ENCODE data around the gene RAF1. TPM values are rescaled to one million over a fixed set of nuclear protein-coding genes. Genes with fewer than 3 reads are reported as not detected.

Gene RAF1
- total and polyA plus RNA-seq, 2 of the 13 experiments (the other 11 are each of a cell fraction or from before 2014, with no cell fraction given), result 72.2 to 91.4 TPM

DNA sequence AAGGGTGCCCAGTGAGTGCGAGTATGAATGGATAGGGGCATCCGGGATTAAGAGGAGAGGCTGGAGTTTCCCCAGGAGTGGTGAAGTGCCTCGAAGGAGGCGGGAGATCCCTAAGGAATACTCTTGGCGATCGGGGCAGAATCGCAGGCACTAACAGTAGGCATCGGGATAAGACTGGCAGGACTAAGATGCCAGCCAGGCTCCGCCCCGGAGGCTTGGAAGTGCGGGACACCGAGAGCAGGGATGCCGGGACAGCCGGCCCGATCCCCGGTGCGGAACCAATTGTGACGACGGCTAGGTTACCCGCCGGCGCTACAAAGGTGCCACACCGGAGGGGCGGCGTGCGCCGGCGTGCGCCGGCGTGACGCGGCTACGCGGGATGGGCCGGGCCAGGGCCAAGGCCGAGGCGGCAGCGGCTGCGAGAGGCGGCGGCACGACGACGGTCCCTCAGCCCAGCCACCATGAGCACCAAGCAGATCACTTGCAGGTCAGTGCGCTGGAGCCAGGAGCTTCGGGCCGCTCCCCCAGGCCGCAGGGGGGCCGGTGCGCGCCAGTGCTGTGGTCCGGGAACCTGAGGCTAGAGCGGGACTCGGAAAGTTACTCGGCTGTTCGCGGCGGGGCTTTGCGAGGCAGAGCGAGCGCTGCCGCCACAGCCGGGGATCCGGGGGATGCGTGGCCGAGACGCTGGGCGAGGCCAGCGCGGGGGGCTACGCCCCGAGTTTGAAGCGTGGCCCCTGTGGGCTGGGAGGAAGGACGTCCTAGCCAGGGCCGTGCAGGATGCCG is 107.0 kb downstream of the RAF1 start, which contains the start of gene MKRN2 (continued):
- TF ChIP-seq U2AF1 (optimal IDR thresholded peaks at IDR 0.05; ENCODE audit: low read depth, low read length) (no peak), ZNF766 (CRISPR knock-in tag; IDR thresholded peaks at IDR 0.05; ENCODE audit: borderline replicate concordance) (no peak), STAG1 (CRISPR knock-in tag; IDR thresholded peaks at IDR 0.05) (no peak), BHLHE40 (IDR thresholded peaks at IDR 0.05; ENCODE audit: low read length) (no peak), ZNF224 (CRISPR knock-in tag; IDR thresholded peaks at IDR 0.05) (no peak), ZFP36L2 (CRISPR knock-in tag; IDR thresholded peaks at IDR 0.05) (no peak), ZNF543 (CRISPR knock-in tag; IDR thresholded peaks at IDR 0.05) (no peak)
- TF ChIP-seq, protein P1, sequence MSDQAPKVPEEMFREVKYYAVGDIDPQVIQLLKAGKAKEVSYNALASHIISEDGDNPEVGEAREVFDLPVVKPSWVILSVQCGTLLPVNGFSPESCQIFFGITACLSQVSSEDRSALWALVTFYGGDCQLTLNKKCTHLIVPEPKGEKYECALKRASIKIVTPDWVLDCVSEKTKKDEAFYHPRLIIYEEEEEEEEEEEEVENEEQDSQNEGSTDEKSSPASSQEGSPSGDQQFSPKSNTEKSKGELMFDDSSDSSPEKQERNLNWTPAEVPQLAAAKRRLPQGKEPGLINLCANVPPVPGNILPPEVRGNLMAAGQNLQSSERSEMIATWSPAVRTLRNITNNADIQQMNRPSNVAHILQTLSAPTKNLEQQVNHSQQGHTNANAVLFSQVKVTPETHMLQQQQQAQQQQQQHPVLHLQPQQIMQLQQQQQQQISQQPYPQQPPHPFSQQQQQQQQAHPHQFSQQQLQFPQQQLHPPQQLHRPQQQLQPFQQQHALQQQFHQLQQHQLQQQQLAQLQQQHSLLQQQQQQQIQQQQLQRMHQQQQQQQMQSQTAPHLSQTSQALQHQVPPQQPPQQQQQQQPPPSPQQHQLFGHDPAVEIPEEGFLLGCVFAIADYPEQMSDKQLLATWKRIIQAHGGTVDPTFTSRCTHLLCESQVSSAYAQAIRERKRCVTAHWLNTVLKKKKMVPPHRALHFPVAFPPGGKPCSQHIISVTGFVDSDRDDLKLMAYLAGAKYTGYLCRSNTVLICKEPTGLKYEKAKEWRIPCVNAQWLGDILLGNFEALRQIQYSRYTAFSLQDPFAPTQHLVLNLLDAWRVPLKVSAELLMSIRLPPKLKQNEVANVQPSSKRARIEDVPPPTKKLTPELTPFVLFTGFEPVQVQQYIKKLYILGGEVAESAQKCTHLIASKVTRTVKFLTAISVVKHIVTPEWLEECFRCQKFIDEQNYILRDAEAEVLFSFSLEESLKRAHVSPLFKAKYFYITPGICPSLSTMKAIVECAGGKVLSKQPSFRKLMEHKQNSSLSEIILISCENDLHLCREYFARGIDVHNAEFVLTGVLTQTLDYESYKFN (CRISPR knock-in tag; conservative IDR thresholded peaks at IDR 0.05), result peak; percentile 13; the same call in 1 of the 2 replicates
- TF ChIP-seq, protein P2, sequence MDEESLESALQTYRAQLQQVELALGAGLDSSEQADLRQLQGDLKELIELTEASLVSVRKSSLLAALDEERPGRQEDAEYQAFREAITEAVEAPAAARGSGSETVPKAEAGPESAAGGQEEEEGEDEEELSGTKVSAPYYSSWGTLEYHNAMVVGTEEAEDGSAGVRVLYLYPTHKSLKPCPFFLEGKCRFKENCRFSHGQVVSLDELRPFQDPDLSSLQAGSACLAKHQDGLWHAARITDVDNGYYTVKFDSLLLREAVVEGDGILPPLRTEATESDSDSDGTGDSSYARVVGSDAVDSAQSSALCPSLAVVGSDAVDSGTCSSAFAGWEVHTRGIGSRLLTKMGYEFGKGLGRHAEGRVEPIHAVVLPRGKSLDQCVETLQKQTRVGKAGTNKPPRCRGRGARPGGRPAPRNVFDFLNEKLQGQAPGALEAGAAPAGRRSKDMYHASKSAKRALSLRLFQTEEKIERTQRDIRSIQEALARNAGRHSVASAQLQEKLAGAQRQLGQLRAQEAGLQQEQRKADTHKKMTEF (CRISPR knock-in tag; IDR thresholded peaks at IDR 0.05), result peak; percentile 90
- TF ChIP-seq, protein P3, sequence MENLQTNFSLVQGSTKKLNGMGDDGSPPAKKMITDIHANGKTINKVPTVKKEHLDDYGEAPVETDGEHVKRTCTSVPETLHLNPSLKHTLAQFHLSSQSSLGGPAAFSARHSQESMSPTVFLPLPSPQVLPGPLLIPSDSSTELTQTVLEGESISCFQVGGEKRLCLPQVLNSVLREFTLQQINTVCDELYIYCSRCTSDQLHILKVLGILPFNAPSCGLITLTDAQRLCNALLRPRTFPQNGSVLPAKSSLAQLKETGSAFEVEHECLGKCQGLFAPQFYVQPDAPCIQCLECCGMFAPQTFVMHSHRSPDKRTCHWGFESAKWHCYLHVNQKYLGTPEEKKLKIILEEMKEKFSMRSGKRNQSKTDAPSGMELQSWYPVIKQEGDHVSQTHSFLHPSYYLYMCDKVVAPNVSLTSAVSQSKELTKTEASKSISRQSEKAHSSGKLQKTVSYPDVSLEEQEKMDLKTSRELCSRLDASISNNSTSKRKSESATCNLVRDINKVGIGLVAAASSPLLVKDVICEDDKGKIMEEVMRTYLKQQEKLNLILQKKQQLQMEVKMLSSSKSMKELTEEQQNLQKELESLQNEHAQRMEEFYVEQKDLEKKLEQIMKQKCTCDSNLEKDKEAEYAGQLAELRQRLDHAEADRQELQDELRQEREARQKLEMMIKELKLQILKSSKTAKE (CRISPR knock-in tag; IDR thresholded peaks at IDR 0.05; ENCODE audit: borderline replicate concordance), result no peak
- TF ChIP-seq, protein P4, sequence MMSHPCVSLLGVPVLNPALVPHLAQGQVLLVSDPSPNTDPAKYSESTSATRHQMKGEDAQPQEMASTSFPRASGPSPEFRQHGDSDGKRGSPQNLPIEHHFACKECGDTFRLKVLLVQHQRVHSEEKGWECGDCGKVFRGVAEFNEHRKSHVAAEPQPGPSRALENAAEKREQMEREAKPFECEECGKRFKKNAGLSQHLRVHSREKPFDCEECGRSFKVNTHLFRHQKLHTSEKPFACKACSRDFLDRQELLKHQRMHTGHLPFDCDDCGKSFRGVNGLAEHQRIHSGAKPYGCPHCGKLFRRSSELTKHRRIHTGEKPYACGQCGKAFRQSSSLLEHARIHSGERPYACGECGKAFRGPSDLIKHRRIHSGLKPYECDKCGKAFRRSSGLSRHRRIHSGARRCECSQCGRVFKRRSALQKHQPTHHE (CRISPR knock-in tag; IDR thresholded peaks at IDR 0.05; ENCODE audit: borderline replicate concordance), result 0 out of 2 replicates have a peak, but pooled peaks have one; percentile 48
- TF ChIP-seq, protein P5, sequence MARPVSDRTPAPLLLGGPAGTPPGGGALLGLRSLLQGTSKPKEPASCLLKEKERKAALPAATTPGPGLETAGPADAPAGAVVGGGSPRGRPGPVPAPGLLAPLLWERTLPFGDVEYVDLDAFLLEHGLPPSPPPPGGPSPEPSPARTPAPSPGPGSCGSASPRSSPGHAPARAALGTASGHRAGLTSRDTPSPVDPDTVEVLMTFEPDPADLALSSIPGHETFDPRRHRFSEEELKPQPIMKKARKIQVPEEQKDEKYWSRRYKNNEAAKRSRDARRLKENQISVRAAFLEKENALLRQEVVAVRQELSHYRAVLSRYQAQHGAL (CRISPR knock-in tag; IDR thresholded peaks at IDR 0.05; ENCODE audit: not compliant biosample characterization), result no peak
- TF ChIP-seq, protein P6, sequence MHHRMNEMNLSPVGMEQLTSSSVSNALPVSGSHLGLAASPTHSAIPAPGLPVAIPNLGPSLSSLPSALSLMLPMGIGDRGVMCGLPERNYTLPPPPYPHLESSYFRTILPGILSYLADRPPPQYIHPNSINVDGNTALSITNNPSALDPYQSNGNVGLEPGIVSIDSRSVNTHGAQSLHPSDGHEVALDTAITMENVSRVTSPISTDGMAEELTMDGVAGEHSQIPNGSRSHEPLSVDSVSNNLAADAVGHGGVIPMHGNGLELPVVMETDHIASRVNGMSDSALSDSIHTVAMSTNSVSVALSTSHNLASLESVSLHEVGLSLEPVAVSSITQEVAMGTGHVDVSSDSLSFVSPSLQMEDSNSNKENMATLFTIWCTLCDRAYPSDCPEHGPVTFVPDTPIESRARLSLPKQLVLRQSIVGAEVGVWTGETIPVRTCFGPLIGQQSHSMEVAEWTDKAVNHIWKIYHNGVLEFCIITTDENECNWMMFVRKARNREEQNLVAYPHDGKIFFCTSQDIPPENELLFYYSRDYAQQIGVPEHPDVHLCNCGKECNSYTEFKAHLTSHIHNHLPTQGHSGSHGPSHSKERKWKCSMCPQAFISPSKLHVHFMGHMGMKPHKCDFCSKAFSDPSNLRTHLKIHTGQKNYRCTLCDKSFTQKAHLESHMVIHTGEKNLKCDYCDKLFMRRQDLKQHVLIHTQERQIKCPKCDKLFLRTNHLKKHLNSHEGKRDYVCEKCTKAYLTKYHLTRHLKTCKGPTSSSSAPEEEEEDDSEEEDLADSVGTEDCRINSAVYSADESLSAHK (CRISPR knock-in tag; IDR thresholded peaks at IDR 0.05; ENCODE audit: borderline replicate concordance), result no peak
- TF ChIP-seq, protein P7, sequence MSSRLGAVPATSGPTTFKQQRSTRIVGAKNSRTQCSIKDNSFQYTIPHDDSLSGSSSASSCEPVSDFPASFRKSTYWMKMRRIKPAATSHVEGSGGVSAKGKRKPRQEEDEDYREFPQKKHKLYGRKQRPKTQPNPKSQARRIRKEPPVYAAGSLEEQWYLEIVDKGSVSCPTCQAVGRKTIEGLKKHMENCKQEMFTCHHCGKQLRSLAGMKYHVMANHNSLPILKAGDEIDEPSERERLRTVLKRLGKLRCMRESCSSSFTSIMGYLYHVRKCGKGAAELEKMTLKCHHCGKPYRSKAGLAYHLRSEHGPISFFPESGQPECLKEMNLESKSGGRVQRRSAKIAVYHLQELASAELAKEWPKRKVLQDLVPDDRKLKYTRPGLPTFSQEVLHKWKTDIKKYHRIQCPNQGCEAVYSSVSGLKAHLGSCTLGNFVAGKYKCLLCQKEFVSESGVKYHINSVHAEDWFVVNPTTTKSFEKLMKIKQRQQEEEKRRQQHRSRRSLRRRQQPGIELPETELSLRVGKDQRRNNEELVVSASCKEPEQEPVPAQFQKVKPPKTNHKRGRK (CRISPR knock-in tag; IDR thresholded peaks at IDR 0.05), result peak; percentile 60; the same call in 1 of the 2 replicates
